ENCODE data around the gene KIAA1328. TPM values are rescaled to one million over a fixed set of nuclear protein-coding genes. Genes with fewer than 3 reads are reported as not detected.

Gene KIAA1328
- polyA plus RNA-seq, 1 of the 3 experiments (the other 2 are of a cell fraction) = 2.6 TPM

DNA sequence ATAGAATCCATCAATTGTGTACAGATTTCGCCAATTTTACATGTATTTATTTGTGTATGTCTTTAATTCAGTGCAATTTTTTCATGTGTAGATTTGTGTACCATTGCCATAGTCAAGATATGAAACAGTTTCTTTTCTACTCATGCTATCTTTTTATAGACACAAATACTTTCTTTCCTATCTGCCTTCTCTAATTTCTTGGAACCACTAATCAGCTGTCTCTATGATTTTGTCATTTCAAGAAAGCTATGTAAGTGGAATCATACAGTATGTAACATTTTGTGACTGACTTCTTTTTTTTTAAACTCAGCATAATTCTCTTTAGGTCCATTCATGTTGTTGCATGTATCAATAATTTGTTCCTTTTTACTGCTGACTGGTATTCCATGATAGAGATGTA is 33.3 kb downstream of the KIAA1328 start:
- TF ChIP-seq FOXJ3 (CRISPR knock-in tag; IDR thresholded peaks at IDR 0.05) = no peak
- TF ChIP-seq TCF12 (IDR thresholded peaks at IDR 0.05) = no peak
- TF ChIP-seq, protein P1, sequence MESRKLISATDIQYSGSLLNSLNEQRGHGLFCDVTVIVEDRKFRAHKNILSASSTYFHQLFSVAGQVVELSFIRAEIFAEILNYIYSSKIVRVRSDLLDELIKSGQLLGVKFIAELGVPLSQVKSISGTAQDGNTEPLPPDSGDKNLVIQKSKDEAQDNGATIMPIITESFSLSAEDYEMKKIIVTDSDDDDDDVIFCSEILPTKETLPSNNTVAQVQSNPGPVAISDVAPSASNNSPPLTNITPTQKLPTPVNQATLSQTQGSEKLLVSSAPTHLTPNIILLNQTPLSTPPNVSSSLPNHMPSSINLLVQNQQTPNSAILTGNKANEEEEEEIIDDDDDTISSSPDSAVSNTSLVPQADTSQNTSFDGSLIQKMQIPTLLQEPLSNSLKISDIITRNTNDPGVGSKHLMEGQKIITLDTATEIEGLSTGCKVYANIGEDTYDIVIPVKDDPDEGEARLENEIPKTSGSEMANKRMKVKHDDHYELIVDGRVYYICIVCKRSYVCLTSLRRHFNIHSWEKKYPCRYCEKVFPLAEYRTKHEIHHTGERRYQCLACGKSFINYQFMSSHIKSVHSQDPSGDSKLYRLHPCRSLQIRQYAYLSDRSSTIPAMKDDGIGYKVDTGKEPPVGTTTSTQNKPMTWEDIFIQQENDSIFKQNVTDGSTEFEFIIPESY (IDR thresholded peaks at IDR 0.05; ENCODE audit: borderline replicate concordance, low read depth) = no peak
- TF ChIP-seq SIN3A (IDR thresholded peaks at IDR 0.05; ENCODE audit: borderline replicate concordance, low read depth, low read length) = no peak
- no peak for TF ChIP-seq CHD2 (IDR thresholded peaks at IDR 0.05; ENCODE audit: low read length, partially characterized antibody)
- TF ChIP-seq ELF1 (IDR thresholded peaks at IDR 0.05) = no peak
- TF ChIP-seq GABPA (IDR thresholded peaks at IDR 0.05; ENCODE audit: low read depth) = no peak
- TF ChIP-seq RXRA (IDR thresholded peaks at IDR 0.05; ENCODE audit: borderline replicate concordance, low read depth) = no peak
- TF ChIP-seq SMC3 (IDR thresholded peaks at IDR 0.05; ENCODE audit: low read depth, low read length) = no peak
- TF ChIP-seq MEF2A (IDR thresholded peaks at IDR 0.05; ENCODE audit: borderline replicate concordance, low read depth) = no peak
- TF ChIP-seq, protein P2, sequence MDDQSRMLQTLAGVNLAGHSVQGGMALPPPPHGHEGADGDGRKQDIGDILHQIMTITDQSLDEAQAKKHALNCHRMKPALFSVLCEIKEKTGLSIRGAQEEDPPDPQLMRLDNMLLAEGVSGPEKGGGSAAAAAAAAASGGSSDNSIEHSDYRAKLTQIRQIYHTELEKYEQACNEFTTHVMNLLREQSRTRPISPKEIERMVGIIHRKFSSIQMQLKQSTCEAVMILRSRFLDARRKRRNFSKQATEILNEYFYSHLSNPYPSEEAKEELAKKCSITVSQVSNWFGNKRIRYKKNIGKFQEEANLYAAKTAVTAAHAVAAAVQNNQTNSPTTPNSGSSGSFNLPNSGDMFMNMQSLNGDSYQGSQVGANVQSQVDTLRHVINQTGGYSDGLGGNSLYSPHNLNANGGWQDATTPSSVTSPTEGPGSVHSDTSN (IDR thresholded peaks at IDR 0.05) = no peak
- TF ChIP-seq NFIC (IDR thresholded peaks at IDR 0.05; ENCODE audit: borderline replicate concordance) = no peak
- no peak for TF ChIP-seq POLR2AphosphoS5 (IDR thresholded peaks at IDR 0.05; ENCODE audit: low read depth, low read length)
- TF ChIP-seq TEAD4 (IDR thresholded peaks at IDR 0.05; ENCODE audit: borderline replicate concordance, insufficient read depth) = no peak
- TF ChIP-seq RAD21 (IDR thresholded peaks at IDR 0.05; ENCODE audit: low read length) = no peak
- no peak for TF ChIP-seq EZH2phosphoT487 (IDR thresholded peaks at IDR 0.05; ENCODE audit: borderline replicate concordance, low read depth)
- TF ChIP-seq RCOR1 (IDR thresholded peaks at IDR 0.05; ENCODE audit: low read length) = no peak
- no peak for TF ChIP-seq FOSL2 (IDR thresholded peaks at IDR 0.05; ENCODE audit: borderline replicate concordance, low read depth)
- TF ChIP-seq, protein P3, sequence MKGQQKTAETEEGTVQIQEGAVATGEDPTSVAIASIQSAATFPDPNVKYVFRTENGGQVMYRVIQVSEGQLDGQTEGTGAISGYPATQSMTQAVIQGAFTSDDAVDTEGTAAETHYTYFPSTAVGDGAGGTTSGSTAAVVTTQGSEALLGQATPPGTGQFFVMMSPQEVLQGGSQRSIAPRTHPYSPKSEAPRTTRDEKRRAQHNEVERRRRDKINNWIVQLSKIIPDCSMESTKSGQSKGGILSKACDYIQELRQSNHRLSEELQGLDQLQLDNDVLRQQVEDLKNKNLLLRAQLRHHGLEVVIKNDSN (IDR thresholded peaks at IDR 0.05; ENCODE audit: borderline replicate concordance, low read depth) = no peak
- TF ChIP-seq FOXM1 (IDR thresholded peaks at IDR 0.05; ENCODE audit: low read depth) = no peak
- Histone ChIP-seq H3K4me2 (no peak overlapping the region), H3K36me3 (replicated peaks in 1 of 2; ENCODE audit: control insufficient read depth in 1 of 2, insufficient read depth in 2 of 2, low read length in 1 of 2) (peaks cover 0 to 12% of the 10 kb centered on the region in 2 experiments), H3K9me3 (no peaks in the 10 kb centered on the region), H4K20me1 (ENCODE audit: insufficient read depth) (no peaks in the 10 kb centered on the region), H3K4me3 (ENCODE audit: low read depth in 2 of 2, low read length in 1 of 2) (no peak overlapping the region), H3K4me1 (ENCODE audit: control insufficient read depth in 1 of 2, insufficient read depth in 2 of 2, low read depth in 1 of 2, low read length in 1 of 2) (no peaks in the 10 kb centered on the region; a peak in 2 of 4 replicates), H2AFZ (ENCODE audit: low read depth) (no peak overlapping the region), H3F3A (replicated peaks; ENCODE audit: insufficient read depth) (peaks cover 6% of the 10 kb centered on the region), H3K9me2 (0 out of 2 replicates have a peak, but pooled peaks cover 3% of the 10 kb centered on the region), H3K79me2 (ENCODE audit: insufficient read depth) (no peaks in the 10 kb centered on the region), H3K9ac (no peak overlapping the region), H3K27ac (ENCODE audit: low read depth in 2 of 2, low read length in 1 of 2) (no peak overlapping the region), H3K27me3 (ENCODE audit: insufficient read depth) (no peaks in the 10 kb centered on the region)
- ChIA-PET CTCF (no interaction called here), POLR2A (no interaction called here)
- DNase-seq = no peak
- 92% methylated on average over 1 of the region's 1 CpG for WGBS (ENCODE audit: low lambda C conversion rate)

All from SK-N-SH (cell line).